G401 (cell line): Measurements from ENCODE around the gene NSD1. TPM values are rescaled to one million over a fixed set of nuclear protein-coding genes. Genes with fewer than 3 reads are reported as not detected.
"Not testable (repeated sequence)": the region's sequence is repeated elsewhere in the genome, so short reads cannot be mapped to it uniquely, and the experiment has no call there.

Experiments used
- DNase-seq: peaks from one replicate; pipeline ENCODE4 v3.0.0-alpha.2; 2015; ENCODE audit warnings: low spot score
- in situ Hi-C: cut with HindIII; loops from 2 replicates; pipeline ENCODE4 v1.10.0; 2016; ENCODE audit warnings: low sequenced_read_pairs, mixed read lengths
- total RNA-seq: library from RNA; depleted of rRNA; stranded (reverse); fragments of >200 nt; shearing (Covaris generic); gene quantifications from 2 replicates; pipeline ENCODE4 v1.2.3, GENCODE V29; 2014

Gene NSD1
- total RNA-seq, 1 experiment from 2014 or later = 32.1 TPM

GRCh38 chr5:177333420-177334154 is 200.0 kb downstream of the NSD1 start:
- in situ Hi-C loops = no loop called here
- no peak for DNase-seq

- in situ Hi-C loops = no loop called here
- no peak for DNase-seq
Measured at GRCh38 chr5:177334155-177334551, 200.6 kb downstream of the NSD1 start.

DNA sequence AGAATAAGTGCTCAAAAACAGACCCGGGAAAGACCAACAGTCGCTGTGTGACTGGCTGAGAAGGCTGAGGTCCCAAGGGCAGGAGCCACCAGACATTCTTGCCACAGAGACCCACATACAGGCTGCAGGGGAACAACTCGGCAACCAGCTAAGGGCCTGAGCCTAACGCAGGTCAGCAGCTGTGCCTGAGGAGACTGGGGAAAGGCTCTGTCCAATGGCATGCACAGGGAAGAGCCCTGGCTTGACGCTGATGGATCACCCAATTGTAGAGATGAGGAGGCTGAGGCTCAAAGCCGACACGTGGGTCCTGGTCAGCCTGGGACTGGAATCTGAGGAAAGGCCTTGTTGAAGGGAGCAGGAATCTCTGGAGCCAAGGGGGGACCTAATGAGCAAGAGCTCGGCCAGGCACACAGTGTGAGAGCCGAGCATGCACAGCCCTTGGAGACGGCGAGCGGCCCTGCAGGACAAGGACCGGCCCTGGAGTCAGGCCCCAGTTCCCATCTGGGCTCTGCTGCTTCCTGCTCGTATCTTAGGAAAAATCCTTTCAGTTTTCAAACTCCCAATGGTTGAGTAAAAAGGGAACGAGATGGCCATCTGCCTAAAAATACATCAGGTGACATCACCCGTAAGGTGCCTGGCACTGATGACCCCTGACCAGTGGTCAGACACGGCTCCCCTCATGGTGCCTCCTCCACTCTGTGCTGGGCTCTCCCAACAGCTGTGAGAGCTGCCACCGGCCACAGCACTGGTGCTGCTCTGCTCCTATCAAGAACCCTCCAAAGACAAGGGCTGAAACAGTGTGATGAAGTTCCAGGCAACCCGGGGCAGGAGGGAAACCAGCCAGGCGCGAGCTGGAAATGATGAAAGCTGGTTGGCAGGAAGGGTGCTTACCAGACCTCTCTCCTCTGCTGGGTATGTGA is 201.5 kb downstream of the NSD1 start:
- in situ Hi-C loops = no loop called here

GRCh38 chr5:177335701-177336065 is 202.1 kb downstream of the NSD1 start:
- in situ Hi-C loops = no loop called here
- DNase-seq = no peak

More for the DNA sequence above, 201.5 kb downstream of the NSD1 start:
- no peak for DNase-seq

- in situ Hi-C loops = no loop called here
Measured at GRCh38 chr5:177336112-177336511, 202.5 kb downstream of the NSD1 start.

DNA sequence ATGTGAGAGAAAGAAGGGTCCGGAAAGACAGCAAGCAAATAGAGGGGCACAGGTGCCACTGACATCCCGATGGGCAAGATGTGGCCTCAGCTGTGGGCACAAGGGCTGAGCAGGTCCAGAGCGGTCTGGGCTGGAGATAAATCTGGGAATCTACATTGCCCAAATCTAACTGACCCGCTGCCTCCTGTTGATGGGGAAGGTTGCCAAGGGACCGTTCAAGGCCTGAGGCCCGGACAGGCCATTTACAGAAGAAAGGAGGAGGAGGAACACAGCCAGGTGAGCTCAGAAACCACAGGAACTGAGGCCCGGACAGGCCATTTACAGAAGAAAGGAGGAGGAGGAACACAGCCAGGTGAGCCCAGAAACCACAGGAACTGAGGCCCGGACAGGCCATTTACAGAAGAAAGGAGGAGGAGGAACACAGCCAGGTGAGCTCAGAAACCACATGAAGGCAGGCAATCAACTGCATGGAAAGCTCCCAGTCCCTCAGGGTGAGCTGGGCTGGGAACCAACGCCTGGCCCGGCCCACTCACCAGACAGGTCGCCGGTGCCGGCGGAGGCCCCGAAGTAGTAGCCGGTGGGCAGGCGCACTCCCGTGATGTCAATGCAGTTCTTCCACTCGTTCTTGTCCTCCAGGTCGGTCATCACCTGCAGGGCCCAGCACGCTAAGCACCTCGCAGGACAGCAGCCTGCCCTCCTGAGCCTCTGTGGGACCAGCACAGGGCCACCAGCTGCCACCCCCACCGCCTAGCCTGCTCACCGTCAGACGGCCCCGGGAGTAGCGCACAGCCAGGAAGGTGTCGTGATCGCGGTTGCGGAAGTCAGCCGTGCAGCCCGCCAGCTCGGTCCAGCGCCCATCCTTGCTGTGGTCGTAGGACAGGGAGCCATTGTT is 203.3 kb downstream of the NSD1 start:
- in situ Hi-C loops = no loop called here
- DNase-seq = no peak

More at GRCh38 chr5:177336112-177336511, 202.5 kb downstream of the NSD1 start:
- DNase-seq = no peak

GRCh38 chr5:177338251-177339106 is 204.9 kb downstream of the NSD1 start:
- DNase-seq = no peak

GRCh38 chr5:177339107-177339638 is 205.6 kb downstream of the NSD1 start:
- in situ Hi-C loops = no loop called here
- DNase-seq = no peak

More at GRCh38 chr5:177338251-177339106, 204.9 kb downstream of the NSD1 start:
- in situ Hi-C loops = no loop called here

- in situ Hi-C loops = loop anchor here (10.0 kb wide), 1 partner anchor 102 kb away; the partner anchor contains the start of gene PRR7
Measured at GRCh38 chr5:177343000-177343399, 209.4 kb downstream of the NSD1 start.

DNA sequence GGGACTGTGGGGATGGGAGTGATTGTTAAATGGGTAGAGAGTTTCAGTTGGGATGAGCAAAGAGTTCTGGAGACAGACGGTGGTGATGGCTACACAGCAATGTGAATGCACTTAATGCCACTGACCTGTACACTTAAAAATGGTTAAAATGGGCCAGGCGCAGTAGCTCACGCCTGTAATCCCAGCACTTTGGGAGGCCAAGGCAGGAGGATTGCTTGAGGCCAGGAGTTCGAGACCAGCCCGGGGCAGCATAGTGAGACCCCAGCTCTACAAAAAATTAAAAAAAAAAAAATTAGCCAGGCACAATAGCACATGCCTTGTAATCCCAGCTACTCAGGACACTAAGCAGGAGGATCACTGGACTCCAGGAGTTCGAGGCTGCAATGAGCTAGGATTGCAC is 210.2 kb downstream of the NSD1 start:
- DNase-seq = no peak
- in situ Hi-C loops = loop anchor here (10.0 kb wide), 1 partner anchor 101 kb away; the partner anchor contains the start of gene PRR7

More at GRCh38 chr5:177343000-177343399, 209.4 kb downstream of the NSD1 start:
- DNase-seq = not testable (repeated sequence)

- DNase-seq = no peak
- in situ Hi-C loops = loop anchor here (10.0 kb wide), 1 partner anchor 100 kb away; the partner anchor contains the start of gene PRR7
Measured at GRCh38 chr5:177344891-177345290, 211.3 kb downstream of the NSD1 start.

- DNase-seq = no peak
- in situ Hi-C loops = loop anchor here (10.0 kb wide), 1 partner anchor 98 kb away; the partner anchor contains the start of gene PRR7
Measured at GRCh38 chr5:177346820-177347219, 213.2 kb downstream of the NSD1 start.

DNA sequence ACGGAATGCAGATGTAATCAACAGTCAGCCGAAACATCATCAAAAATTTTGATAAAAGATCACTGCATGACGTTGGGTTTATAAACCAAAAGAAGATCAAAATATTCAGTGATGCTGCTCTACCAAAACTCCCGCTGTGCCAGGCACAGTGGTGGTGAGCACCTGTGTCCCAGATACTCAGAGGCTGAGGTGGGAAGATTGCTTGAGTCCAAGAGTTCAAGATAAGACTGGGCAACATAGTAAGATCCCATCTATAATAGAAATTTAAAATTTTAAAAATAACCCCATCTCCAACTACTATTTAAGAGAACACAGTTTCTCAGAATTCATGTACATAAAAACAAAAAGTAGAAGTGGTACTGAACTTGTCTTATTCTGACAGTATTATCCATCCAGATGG is 214.1 kb downstream of the NSD1 start:
- no peak for DNase-seq
- in situ Hi-C loops = loop anchor here (10.0 kb wide), 1 partner anchor 97 kb away; the partner anchor contains the start of gene PRR7

GRCh38 chr5:177349362-177349647 is 215.7 kb downstream of the NSD1 start:
- DNase-seq = no peak
- in situ Hi-C loops = loop anchor here (10.0 kb wide), 1 partner anchor 95 kb away; the partner anchor contains the start of gene PRR7

DNA sequence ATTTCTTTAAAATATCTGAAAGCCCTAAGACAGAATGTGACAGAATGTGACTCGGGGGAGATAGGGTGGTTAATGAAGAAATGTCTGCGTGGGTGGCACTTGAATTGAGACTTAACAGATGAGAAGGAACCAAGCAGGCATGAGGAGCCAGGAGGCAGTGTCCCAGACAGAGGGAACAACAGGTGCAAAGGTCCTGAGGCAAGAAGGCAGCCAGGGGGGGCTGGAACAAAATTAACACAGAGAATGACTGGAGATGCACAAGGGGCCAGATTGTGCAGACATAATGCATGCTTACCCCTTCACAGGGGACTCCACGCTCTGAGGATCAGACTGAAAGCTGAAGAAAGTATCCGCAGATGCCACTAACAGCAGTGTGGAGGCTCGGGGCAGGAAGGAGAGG is 216.2 kb downstream of the NSD1 start:
- in situ Hi-C loops = loop anchor here (10.0 kb wide), 1 partner anchor 95 kb away; the partner anchor contains the start of gene PRR7
- no peak for DNase-seq
